H1 (cell line): Measurements from ENCODE around the gene MYNN. TPM values are rescaled to one million over a fixed set of nuclear protein-coding genes. Genes with fewer than 3 reads are reported as not detected.

ENCODE experiments used
- CTCF ChIA-PET: fragments of 300-600 bp; sonication (Branson Sonifier 250); formaldehyde crosslinking; loops from one replicate; lab custom pipeline; 2021; ENCODE audit not compliant: partially characterized antibody; lab: Charles Lee
- POLR2A ChIA-PET: fragments of 300-600 bp; sonication (Branson Sonifier 250); formaldehyde crosslinking; loops from one replicate; lab custom pipeline; 2021; ENCODE audit warnings: inconsistent platforms; ENCODE audit not compliant: partially characterized antibody; lab: Charles Lee
- DNase-seq, 2 experiments: peaks; one replicate each; pipeline versions ENCODE4 v3.0.0 to v3.0.0-alpha.2; 2010 to 2022; ENCODE audit warnings: low spot score in 2 of 2, low read depth in 1 of 2, mixed read lengths in 1 of 2
- FAIRE-seq: peaks from 2 replicates; lab custom pipeline; 2011; peaks lifted over from hg19 to GRCh38; lab: Jason Lieb, UNC
- H2AFZ ChIP-seq: 2 replicates; pipeline ENCODE4 v1.8.1; 2012; ENCODE audit warnings: low read length, inconsistent platforms
- H2AK5ac ChIP-seq: 2 replicates; pipeline ENCODE4 v1.6.1; 2013; ENCODE audit warnings: low read depth, low read length
- H2BK120ac ChIP-seq: replicated peaks from 2 replicates; pipeline ENCODE3; 2013; ENCODE audit warnings: low read depth, low read length, inconsistent platforms
- H2BK12ac ChIP-seq: 2 replicates; pipeline ENCODE4 v1.6.1; 2013; ENCODE audit warnings: low read depth, low read length
- H2BK15ac ChIP-seq: 2 replicates; pipeline ENCODE4 v1.6.1; 2013; ENCODE audit warnings: low read length
- H2BK20ac ChIP-seq: 2 replicates; pipeline ENCODE4 v1.6.1; 2013; ENCODE audit warnings: low read length
- H2BK5ac ChIP-seq: 2 replicates; pipeline ENCODE4 v1.6.1; 2013; ENCODE audit warnings: low read depth, low read length
- H3K14ac ChIP-seq: 2 replicates; pipeline ENCODE4 v1.6.1; 2013; ENCODE audit warnings: inconsistent platforms; ENCODE audit not compliant: insufficient read length
- H3K18ac ChIP-seq: 2 replicates; pipeline ENCODE4 v1.6.1; 2013; ENCODE audit warnings: low read length; ENCODE audit errors: extremely low read depth
- H3K23ac ChIP-seq: 2 replicates; pipeline ENCODE4 v1.6.1; 2013; ENCODE audit warnings: inconsistent platforms; ENCODE audit not compliant: insufficient read length
- H3K23me2 ChIP-seq: 2 replicates; pipeline ENCODE4 v1.6.1; 2013; ENCODE audit warnings: low read depth, low read length
- H3K27ac ChIP-seq: 2 replicates; pipeline ENCODE4 v1.6.1; 2011; ENCODE audit warnings: low read depth, low read length, inconsistent platforms
- H3K27me3 ChIP-seq, 4 experiments: replicated peaks in 1 of 4; 1 replicate in 1 of 4; 2 replicates in 3 of 4; pipeline versions ENCODE4 v1.6.1 to v1.8.1; 2011 to 2013; ENCODE audit warnings: low read length in 3 of 4, mild to moderate bottlenecking in 3 of 4, inconsistent platforms in 2 of 4, mixed read lengths in 2 of 4, moderate library complexity in 1 of 4; ENCODE audit not compliant: control insufficient read depth in 3 of 4, insufficient read depth in 3 of 4; ENCODE audit errors: extremely low read depth in 1 of 4
- H3K36me3 ChIP-seq, 4 experiments: 2 replicates each; pipeline versions ENCODE4 v1.6.1 to v1.8.1; 2011 to 2013; ENCODE audit warnings: mild to moderate bottlenecking in 4 of 4, low read length in 3 of 4, moderate library complexity in 2 of 4, control low read depth in 1 of 4, inconsistent platforms in 1 of 4; ENCODE audit not compliant: insufficient read depth in 4 of 4, control insufficient read depth in 2 of 4
- H3K4ac ChIP-seq: replicated peaks from 2 replicates; pipeline ENCODE3; 2013; ENCODE audit warnings: low read length, low read depth, mixed read lengths, inconsistent platforms; ENCODE audit not compliant: insufficient read length
- H3K4me1 ChIP-seq, 4 experiments: replicated peaks in 1 of 4; 1 replicate in 1 of 4; 2 replicates in 3 of 4; pipeline versions ENCODE4 v1.6.1 to v1.8.1; 2011 to 2013; ENCODE audit warnings: low read length in 3 of 4, inconsistent platforms in 2 of 4, mixed read lengths in 1 of 4; ENCODE audit not compliant: insufficient read depth in 4 of 4, control insufficient read depth in 3 of 4
- H3K4me2 ChIP-seq, 2 experiments: 2 replicates each; pipeline versions ENCODE4 v1.6.1 to v1.8.1; 2011 to 2013; ENCODE audit warnings: low read depth in 2 of 2, low read length in 2 of 2, control low read depth in 1 of 2, inconsistent platforms in 1 of 2, mild to moderate bottlenecking in 1 of 2; ENCODE audit not compliant: insufficient read depth in 1 of 2
- H3K4me3 ChIP-seq, 4 experiments: fragments of 200-600, 300-600 bp in 1 of 4; sonication (generic), shearing (Covaris generic), sonication (Bioruptor Twin) in 1 of 4; 2 replicates each; pipeline versions ENCODE4 v1.5.1 to v1.8.1; 2011 to 2016; ENCODE audit warnings: low read length in 4 of 4, low read depth in 3 of 4, control low read depth in 2 of 4, inconsistent platforms in 2 of 4, mild to moderate bottlenecking in 2 of 4, mixed read lengths in 1 of 4, moderate library complexity in 1 of 4; ENCODE audit not compliant: insufficient read depth in 2 of 4; ENCODE audit errors: extremely low read depth in 1 of 4
- H3K56ac ChIP-seq: replicated peaks from 2 replicates; pipeline ENCODE3; 2013; ENCODE audit warnings: low read depth, mild to moderate bottlenecking, mixed read lengths, low read length, inconsistent platforms; ENCODE audit not compliant: insufficient read length
- H3K79me1 ChIP-seq: 2 replicates; pipeline ENCODE4 v1.6.1; 2013; ENCODE audit warnings: low read depth, low read length, control low read depth
- H3K79me2 ChIP-seq, 2 experiments: 2 replicates each; pipeline versions ENCODE4 v1.6.1 to v1.8.1; 2012 to 2013; ENCODE audit warnings: low read length in 2 of 2, mild to moderate bottlenecking in 2 of 2, inconsistent platforms in 1 of 2; ENCODE audit not compliant: insufficient read depth in 2 of 2, control insufficient read depth in 1 of 2
- H3K9ac ChIP-seq, 4 experiments: replicated peaks in 1 of 4; 1 replicate in 1 of 4; 2 replicates in 3 of 4; pipeline versions ENCODE4 v1.6.1 to v1.8.1; 2011 to 2013; ENCODE audit warnings: low read depth in 3 of 4, low read length in 3 of 4, control low read depth in 2 of 4, mild to moderate bottlenecking in 2 of 4, moderate library complexity in 2 of 4, inconsistent platforms in 1 of 4; ENCODE audit errors: extremely low read depth in 1 of 4
- H3K9me3 ChIP-seq, 2 experiments: 2 replicates each; pipeline versions ENCODE4 v1.6.1 to v1.8.1; 2012 to 2013; ENCODE audit warnings: mild to moderate bottlenecking in 2 of 2, moderate library complexity in 2 of 2, control low read depth in 1 of 2, inconsistent platforms in 1 of 2, low read depth in 1 of 2, low read length in 1 of 2, mixed read lengths in 1 of 2; ENCODE audit not compliant: insufficient read depth in 2 of 2
- H4K20me1 ChIP-seq, 2 experiments: replicated peaks in 1 of 2; 2 replicates each; pipeline versions ENCODE3 to v1.8.1; 2011 to 2013; ENCODE audit warnings: inconsistent platforms in 2 of 2, low read length in 2 of 2, mild to moderate bottlenecking in 1 of 2; ENCODE audit not compliant: insufficient read depth in 2 of 2, control insufficient read depth in 1 of 2
- H4K5ac ChIP-seq: 2 replicates; pipeline ENCODE4 v1.6.1; 2013; ENCODE audit warnings: low read length, low read depth, mixed read lengths, inconsistent platforms; ENCODE audit not compliant: insufficient read length
- H4K8ac ChIP-seq: 2 replicates; pipeline ENCODE4 v1.8.0; 2013; ENCODE audit warnings: mild to moderate bottlenecking, moderate library complexity, low read length, inconsistent platforms; ENCODE audit not compliant: insufficient read depth; ENCODE audit errors: extremely low read depth
- H4K91ac ChIP-seq: replicated peaks from 2 replicates; pipeline ENCODE3; 2013; ENCODE audit warnings: low read length, mixed read lengths, inconsistent platforms; ENCODE audit not compliant: insufficient read length
- CHD1 ChIP-seq: IDR thresholded peaks from 2 replicates; pipeline ENCODE4 v1.6.1; 2012; ENCODE audit warnings: low read depth, low read length, improper control_type of control experiment
- SIN3A ChIP-seq, 2 experiments: IDR thresholded peaks in 1 of 2; conservative IDR thresholded peaks in 1 of 2; 2 replicates each; pipeline ENCODE4 v1.6.1; 2011 to 2012; ENCODE audit warnings: low read length in 2 of 2, improper control_type of control experiment in 1 of 2, low read depth in 1 of 2, mild to moderate bottlenecking in 1 of 2
- SRF ChIP-seq: IDR thresholded peaks from 2 replicates; pipeline ENCODE4 v1.6.1; 2011; ENCODE audit warnings: mild to moderate bottlenecking, low read depth, low read length, moderate library complexity
- TEAD4 ChIP-seq: IDR thresholded peaks from 2 replicates; pipeline ENCODE4 v1.6.1; 2012; ENCODE audit warnings: low read depth, low read length, inconsistent platforms, mixed read lengths
- polyA plus RNA-seq, 7 experiments: library from polyadenylated mRNA; depleted of rRNA in 3 of 7; stranded (reverse) in 5 of 7; unstranded in 2 of 7; fragments of >200 nt in 5 of 7; fragments of 200-250 nt in 2 of 7; gene quantifications; 1 replicate in 5 of 7; 2 replicates in 1 of 7; 4 replicates in 1 of 7; pipeline versions ENCODE4 v1.2.1 to v1.2.3, GENCODE V29; 2011 to 2013; ENCODE audit warnings: missing spikeins in 2 of 7, mixed read lengths in 2 of 7
- total RNA-seq: library from RNA; stranded (reverse); fragmentation: NEBNext Ultra II Directional; extraction: Animal tissue kit (Norgen Biotek cat#: 25700); gene quantifications from 2 replicates; pipeline ENCODE4 v1.2.1, GENCODE V29; 2021

Gene MYNN
- total and polyA plus RNA-seq, 2 of the 8 experiments (the other 6 are each of a cell fraction or from before 2014, with no cell fraction given): 7.3 to 15.2 TPM

DNA sequence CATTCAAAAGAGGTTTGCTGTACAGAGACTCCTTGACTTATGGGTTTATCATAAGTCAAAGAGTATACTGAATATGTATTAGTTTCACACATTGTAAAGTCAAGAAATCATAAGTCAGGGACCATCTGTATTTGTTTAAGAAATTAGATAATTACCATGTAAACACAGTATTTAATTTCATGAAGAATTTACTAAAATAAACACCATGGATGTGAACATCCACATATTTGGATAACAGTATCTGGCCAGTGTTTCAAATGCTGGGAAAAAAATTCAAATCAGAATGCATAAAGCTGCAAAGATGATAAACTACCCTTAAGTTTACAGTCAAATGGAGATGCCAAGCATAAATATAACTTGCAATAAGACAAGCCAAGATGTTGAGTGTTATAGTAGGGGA, 17.0 kb downstream of the MYNN start:
- Histone ChIP-seq H4K91ac (no peak overlapping the region), H3K23me2 (no peaks in the 10 kb centered on the region), H2BK15ac (no peak overlapping the region), H3K36me3 (peaks cover 0 to 43% (median 18%) of the 10 kb centered on the region in 4 experiments; a peak in 4 of 8 replicates), H3K27me3 (no peaks in the 10 kb centered on the region), H3K4me3 (no peak overlapping the region), H3K27ac (no peak overlapping the region), H3K18ac (no peak overlapping the region), H3K14ac (no peak overlapping the region), H3K9ac (no peak overlapping the region), H3K4me1 (no peaks in the 10 kb centered on the region), H2BK5ac (no peak overlapping the region), H3K79me1 (no peaks in the 10 kb centered on the region), H4K5ac (no peak overlapping the region), H2BK120ac (no peak overlapping the region), H3K79me2 (no peaks in the 10 kb centered on the region), H2AFZ (no peak overlapping the region), H2BK20ac (no peak overlapping the region), H2AK5ac (no peak overlapping the region), H2BK12ac (no peak overlapping the region), H3K56ac (no peak overlapping the region), H3K9me3 (no peaks in the 10 kb centered on the region), H3K4me2 (no peak overlapping the region), H4K20me1 (no peaks in the 10 kb centered on the region), H3K23ac (no peak overlapping the region), H3K4ac (no peak overlapping the region), H4K8ac (no peak overlapping the region)
- TF ChIP-seq TEAD4 (no peak), SRF (no peak), CHD1 (no peak), SIN3A (conservative IDR thresholded peaks at IDR 0.05 in 1 of 2, IDR thresholded peaks at IDR 0.05 in 1 of 2; ENCODE audit: low read depth in 1 of 2, low read length in 2 of 2) (no peak)
- DNase-seq: no peak
- ChIA-PET CTCF (interaction anchor here (1.0 kb wide), 1 partner anchor 11 kb away, joined by 3 read pairs; no protein-coding TSS in a partner anchor), POLR2A (interaction anchor here (1.1 to 1.6 kb wide), 6 partner anchors 11 to 177 kb away, joined by 3 to 5 read pairs (median 4); no protein-coding TSS in a partner anchor)
- FAIRE-seq: no peak
